Pancreas (tissue), 10 donors: Measurements from ENCODE around the gene CACFD1. TPM values are rescaled to one million over a fixed set of nuclear protein-coding genes. Genes with fewer than 3 reads are reported as not detected.
A peak's percentile ranks its signal among the peaks of the same experiment; 100 is the strongest.

Experiments
- ATAC-seq, 4 donors: fragments of 200-7000 bp; cut with Tn5 transposase; one replicate each; pipeline versions ENCODE4 v1.8.0 to v1.9.1; 2020; ENCODE audit warnings: mild to moderate bottlenecking in 4 of 4, moderate library complexity in 4 of 4
- DNase-seq, 6 donors: peaks; one replicate each; pipeline ENCODE4 v3.0.0-alpha.2; 2020
- FAIRE-seq: peaks from 2 replicates; lab custom pipeline; 2012; peaks lifted over from hg19 to GRCh38; lab: Jason Lieb, UNC
- H3K27ac ChIP-seq, 4 donors: fragments of 200-600 bp; sonication (generic); 1 replicate in 3 of 4; 2 replicates in 1 of 4; pipeline versions ENCODE4 v1.5.0 to v1.8.0; 2020
- H3K27me3 ChIP-seq, 4 donors: fragments of 200-600 bp; one replicate each; pipeline ENCODE4 v1.8.0; 2021
- H3K36me3 ChIP-seq, 3 donors: fragments of 200-600 bp; sonication (generic) in 1 of 3; one replicate each; pipeline versions ENCODE4 v1.5.0 to v1.8.0; 2020 to 2021
- H3K4me1 ChIP-seq, 3 donors: fragments of 200-600 bp; one replicate each; pipeline ENCODE4 v1.8.0; 2021
- H3K4me3 ChIP-seq, 4 donors: fragments of 200-600 bp; sonication (generic) in 2 of 4; one replicate each; pipeline versions ENCODE4 v1.5.0 to v1.8.0; 2020 to 2021
- H3K9me3 ChIP-seq, 4 donors: fragments of 200-600 bp; one replicate each; pipeline ENCODE4 v1.8.0; 2021
- WGBS, 2 donors: extraction: QIAGEN DNeasy Blood & Tissue Kit; methylation state at CpG; one replicate each; pipeline ENCODE4 v1.1.7; 2013; 5-methylcytosine and 5-hydroxymethylcytosine counted together
- intact Hi-C, 3 donors: fragments of 100-400 bp; cut with DNase I; formaldehyde crosslinking; loops; one replicate each; pipeline versions ENCODE4 v1.11.1 to v1.14.2; 2022
- polyA plus RNA-seq, 2 donors: library from polyadenylated mRNA; stranded (reverse); fragments of 200-250 nt; gene quantifications; one replicate each; pipeline ENCODE4 v1.2.3, GENCODE V29; 2013
- total RNA-seq, 6 donors: library from RNA; stranded (reverse); fragmentation: NEBNext Ultra II Directional in 4 of 6; extraction: Animal tissue kit (Norgen Biotek cat#: 25700) in 4 of 6; gene quantifications; one replicate each; pipeline versions ENCODE4 v1.2.1 to v1.2.4, GENCODE V29; 2021 to 2023
- TF ChIP-seq, protein P1 (sequence below), 4 donors: fragments of 200-600 bp; sonication (generic) in 3 of 4; IDR thresholded peaks; one replicate each; pipeline versions ENCODE4 v1.5.0 to v1.8.0; 2021; ENCODE audit warnings: antibody characterized with exemption in 4 of 4
- donor health status: healthy with polysubstance abuse.
- donor health status: DM: no; HTN: no; CAD: no; lungs with moderate emphysema.
- donor health status: DM: no; HTN: no; CAD: no.
- donor health status: control.
- donor health status: control.
- donor health status: Bipolar disorder and iron deficiency.
- donor health status: DM: yes; HTN: yes; CAD: no.
- donor health status: DM: no; HTN: no; CAD: no.
- donor health status: DM: no; HTN: no; CAD: no.
- donor health status: DM: yes; HTN: yes; CAD: no.

Gene CACFD1
- total and polyA plus RNA-seq, 8 donors = 15.6 to 26.2 (median 19.0) TPM

DNA sequence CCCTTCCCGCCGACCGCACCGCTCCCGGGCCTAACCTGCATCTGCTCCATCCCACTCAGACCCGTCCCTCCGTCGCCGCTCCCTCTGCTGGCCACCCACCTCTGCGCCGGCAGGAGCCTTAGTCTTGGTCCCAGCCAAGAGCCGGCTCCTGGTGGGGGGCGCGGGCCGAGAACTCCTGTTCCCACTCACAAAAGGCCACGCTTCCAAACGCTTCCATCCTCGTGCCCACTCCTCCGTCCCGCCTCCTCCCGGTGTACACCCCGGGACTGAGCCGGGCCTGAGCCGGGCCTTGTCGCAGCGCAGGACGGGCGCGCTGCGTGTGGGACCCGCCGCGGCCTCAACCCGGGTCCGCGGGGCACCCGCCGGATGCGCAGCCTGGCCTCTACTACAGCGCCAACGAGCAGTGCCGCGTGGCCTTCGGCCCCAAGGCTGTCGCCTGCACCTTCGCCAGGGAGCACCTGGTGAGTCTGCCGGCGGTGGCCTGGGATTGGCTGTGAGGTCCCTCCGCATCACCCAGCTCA, 30.1 kb upstream of the CACFD1 start:
- TF ChIP-seq, protein P1, sequence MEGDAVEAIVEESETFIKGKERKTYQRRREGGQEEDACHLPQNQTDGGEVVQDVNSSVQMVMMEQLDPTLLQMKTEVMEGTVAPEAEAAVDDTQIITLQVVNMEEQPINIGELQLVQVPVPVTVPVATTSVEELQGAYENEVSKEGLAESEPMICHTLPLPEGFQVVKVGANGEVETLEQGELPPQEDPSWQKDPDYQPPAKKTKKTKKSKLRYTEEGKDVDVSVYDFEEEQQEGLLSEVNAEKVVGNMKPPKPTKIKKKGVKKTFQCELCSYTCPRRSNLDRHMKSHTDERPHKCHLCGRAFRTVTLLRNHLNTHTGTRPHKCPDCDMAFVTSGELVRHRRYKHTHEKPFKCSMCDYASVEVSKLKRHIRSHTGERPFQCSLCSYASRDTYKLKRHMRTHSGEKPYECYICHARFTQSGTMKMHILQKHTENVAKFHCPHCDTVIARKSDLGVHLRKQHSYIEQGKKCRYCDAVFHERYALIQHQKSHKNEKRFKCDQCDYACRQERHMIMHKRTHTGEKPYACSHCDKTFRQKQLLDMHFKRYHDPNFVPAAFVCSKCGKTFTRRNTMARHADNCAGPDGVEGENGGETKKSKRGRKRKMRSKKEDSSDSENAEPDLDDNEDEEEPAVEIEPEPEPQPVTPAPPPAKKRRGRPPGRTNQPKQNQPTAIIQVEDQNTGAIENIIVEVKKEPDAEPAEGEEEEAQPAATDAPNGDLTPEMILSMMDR (IDR thresholded peaks at IDR 0.05) = no peak
- Histone ChIP-seq H3K36me3 (no peaks in the 10 kb centered on the region), H3K27ac (no peak overlapping the region), H3K27me3 (no peaks in the 10 kb centered on the region), H3K4me1 (peaks cover 0 to 5% (median 4%) of the 10 kb centered on the region in 3 donors), H3K9me3 (no peaks in the 10 kb centered on the region), H3K4me3 (no peak overlapping the region)
- ATAC-seq = peak in 3 of 4 donors; percentile 64 to 78 (median 74)
- FAIRE-seq = no peak
- 48 to 50% methylated on average over 49 of the region's 49 CpGs for WGBS, 2 donors
- DNase-seq = peak in 3 of 6 donors; percentile 53 to 77 (median 68)
- intact Hi-C loops = no loop called here

DNA sequence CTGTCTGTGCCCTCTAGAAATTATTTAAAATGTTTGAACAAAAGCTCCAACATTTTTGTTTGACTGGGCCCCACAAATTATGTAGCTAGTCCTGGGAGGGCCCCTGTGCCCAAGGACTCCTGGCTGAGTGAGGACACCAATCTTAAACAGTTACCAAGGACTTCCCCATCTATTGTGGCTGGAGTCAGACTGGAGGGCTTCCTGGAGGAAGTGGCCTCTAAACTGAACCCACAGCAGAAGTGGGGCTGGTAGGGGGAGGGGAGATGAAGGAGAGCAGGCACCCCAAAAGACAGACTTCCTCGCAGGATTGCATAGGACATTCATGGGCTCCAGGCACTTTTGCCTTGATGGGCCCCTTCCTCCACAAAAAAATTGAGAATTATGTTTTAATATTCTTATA, 29.5 kb upstream of the CACFD1 start:
- TF ChIP-seq, protein P1 (IDR thresholded peaks at IDR 0.05) = no peak
- no peaks in the 10 kb centered on the region for H3K36me3 ChIP-seq
- no peaks in the 10 kb centered on the region for H3K27me3 ChIP-seq
- H3K27ac ChIP-seq = no peak overlapping the region
- no peak for FAIRE-seq
- H3K4me3 ChIP-seq = no peak overlapping the region
- intact Hi-C loops = no loop called here
- no peaks in the 10 kb centered on the region for H3K9me3 ChIP-seq
- 93 to 95% methylated on average over 1 of the region's 1 CpG for WGBS, 2 donors
- DNase-seq = no peak
- ATAC-seq = no peak
- peaks cover 0 to 5% (median 4%) of the 10 kb centered on the region in 3 donors for H3K4me1 ChIP-seq

DNA sequence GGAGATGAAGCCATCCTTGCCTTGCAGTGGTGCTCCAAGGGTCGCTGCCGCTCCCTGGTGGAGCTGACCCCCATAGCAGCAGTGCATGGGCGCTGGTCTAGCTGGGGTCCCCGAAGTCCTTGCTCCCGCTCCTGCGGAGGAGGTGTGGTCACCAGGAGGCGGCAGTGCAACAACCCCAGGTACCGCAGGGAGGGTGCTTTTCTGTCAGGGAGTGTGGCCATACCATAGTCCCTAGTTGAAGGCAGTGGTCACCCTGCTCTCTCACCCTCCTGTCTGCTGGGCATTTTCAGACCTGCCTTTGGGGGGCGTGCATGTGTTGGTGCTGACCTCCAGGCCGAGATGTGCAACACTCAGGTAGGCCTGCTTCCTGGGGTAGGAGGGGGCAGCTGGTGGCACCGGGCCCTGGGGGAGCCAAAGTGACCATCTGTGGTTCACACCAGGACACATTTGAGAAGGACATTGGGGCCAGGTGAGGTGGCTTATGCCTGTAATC, 26.4 kb upstream of the CACFD1 start:
- ATAC-seq (no peak), FAIRE-seq (no peak), DNase-seq (no peak)
- 80 to 87% methylated on average over 11 of the region's 11 CpGs for WGBS, 2 donors
- H3K4me1 ChIP-seq = peaks cover 0 to under 1% (median under 1%) of the 10 kb centered on the region in 3 donors
- H3K4me3 ChIP-seq = no peak overlapping the region
- no peaks in the 10 kb centered on the region for H3K9me3 ChIP-seq
- TF ChIP-seq, protein P1 (IDR thresholded peaks at IDR 0.05) = no peak
- intact Hi-C loops = no loop called here
- H3K27ac ChIP-seq = no peak overlapping the region
- no peaks in the 10 kb centered on the region for H3K36me3 ChIP-seq
- no peaks in the 10 kb centered on the region for H3K27me3 ChIP-seq

DNA sequence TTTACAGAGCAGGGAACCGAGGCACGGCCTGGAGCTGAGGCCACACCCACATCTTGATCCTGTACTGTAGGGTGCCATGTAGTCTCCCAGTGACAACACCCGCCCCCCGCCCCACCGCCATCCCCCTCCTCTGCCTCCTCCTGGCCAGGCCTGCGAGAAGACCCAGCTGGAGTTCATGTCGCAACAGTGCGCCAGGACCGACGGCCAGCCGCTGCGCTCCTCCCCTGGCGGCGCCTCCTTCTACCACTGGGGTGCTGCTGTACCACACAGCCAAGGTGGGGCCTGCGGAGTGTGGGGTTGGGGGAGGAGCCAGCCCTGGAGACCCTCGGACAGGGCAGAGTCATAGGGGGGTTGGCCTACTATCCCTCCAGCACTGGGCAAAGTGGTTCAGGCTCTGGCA, 23.1 kb upstream of the CACFD1 start:
- intact Hi-C loops = no loop called here
- WGBS, 2 donors = 76 to 86% methylated on average over 16 of the region's 16 CpGs
- DNase-seq (no peak), ATAC-seq (no peak), FAIRE-seq (no peak)
- H3K27me3 ChIP-seq = no peaks in the 10 kb centered on the region
- no peaks in the 10 kb centered on the region for H3K9me3 ChIP-seq
- no peaks in the 10 kb centered on the region for H3K36me3 ChIP-seq
- H3K4me3 ChIP-seq = no peak overlapping the region
- no peak overlapping the region for H3K27ac ChIP-seq
- H3K4me1 ChIP-seq = no peaks in the 10 kb centered on the region
- TF ChIP-seq, protein P1 (IDR thresholded peaks at IDR 0.05) = no peak

DNA sequence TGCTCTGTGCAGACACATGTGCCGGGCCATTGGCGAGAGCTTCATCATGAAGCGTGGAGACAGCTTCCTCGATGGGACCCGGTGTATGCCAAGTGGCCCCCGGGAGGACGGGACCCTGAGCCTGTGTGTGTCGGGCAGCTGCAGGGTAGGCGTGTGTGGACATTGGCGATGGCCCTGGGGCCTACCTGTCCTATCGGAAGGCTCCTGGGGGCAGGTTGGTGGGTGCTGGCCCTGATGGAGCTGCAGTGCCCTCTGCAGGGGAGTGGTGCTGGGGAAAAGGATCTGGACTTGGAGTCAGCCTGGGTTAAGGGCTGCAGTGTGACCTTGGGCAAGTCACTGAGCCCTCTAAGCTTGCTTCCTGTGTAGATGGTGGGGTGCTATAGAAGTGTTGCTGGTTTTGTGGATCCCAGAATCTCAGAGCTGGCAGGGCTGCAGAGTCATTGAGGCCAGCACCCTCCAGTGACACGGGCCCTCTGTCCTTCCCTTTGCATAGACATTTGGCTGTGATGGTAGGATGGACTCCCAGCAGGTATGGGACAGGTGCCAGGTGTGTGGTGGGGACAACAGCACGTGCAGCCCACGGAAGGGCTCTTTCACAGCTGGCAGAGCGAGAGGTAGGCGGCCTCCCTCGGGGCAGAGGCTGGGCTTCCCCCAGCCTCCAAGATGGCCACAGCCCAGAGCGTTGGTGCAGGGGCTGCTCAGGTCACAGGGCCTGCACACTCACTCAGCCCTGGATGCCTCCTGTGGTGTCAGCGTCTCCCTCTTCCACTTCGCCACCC, 21.8 kb upstream of the CACFD1 start:
- FAIRE-seq = no peak
- intact Hi-C loops = no loop called here
- TF ChIP-seq, protein P1 (IDR thresholded peaks at IDR 0.05) = no peak
- Histone ChIP-seq H3K27me3 (no peaks in the 10 kb centered on the region), H3K4me1 (no peaks in the 10 kb centered on the region), H3K36me3 (no peaks in the 10 kb centered on the region), H3K27ac (no peak overlapping the region), H3K9me3 (no peaks in the 10 kb centered on the region), H3K4me3 (no peak overlapping the region)
- DNase-seq = no peak
- WGBS, 2 donors = 86 to 88% methylated on average over 20 of the region's 20 CpGs
- ATAC-seq = no peak
